HEK293 (cell line): ENCODE data around the gene RRP12.

ENCODE experiments used
- IKZF3 ChIP-seq: fragments of 450-650 bp; IDR thresholded peaks from 2 replicates; pipeline ENCODE4 v1.5.0; 2018; ENCODE audit warnings: missing biosample characterization, mild to moderate bottlenecking, missing genetic modification characterization, moderate library complexity
- KLF1 ChIP-seq: fragments of 450-650 bp; formaldehyde crosslinking; IDR thresholded peaks from 2 replicates; pipeline ENCODE4 v1.5.1; 2016; ENCODE audit warnings: missing biosample characterization, missing genetic modification characterization
- KLF9 ChIP-seq: fragments of 450-650 bp; formaldehyde crosslinking; IDR thresholded peaks from 2 replicates; pipeline ENCODE4 v1.5.1; 2016; ENCODE audit warnings: missing biosample characterization, missing genetic modification characterization, low read depth
- MEIS1 ChIP-seq: sonication (generic); formaldehyde crosslinking; IDR thresholded peaks from 2 replicates; pipeline ENCODE4 v1.8.1; 2022; ENCODE audit warnings: missing genetic modification reagents, mild to moderate bottlenecking, borderline replicate concordance
- MYNN ChIP-seq: fragments of 450-650 bp; formaldehyde crosslinking; IDR thresholded peaks from 2 replicates; pipeline ENCODE4 v1.5.1; 2016; ENCODE audit warnings: missing biosample characterization, missing genetic modification characterization, borderline replicate concordance
- OSR2 ChIP-seq: fragments of 450-650 bp; formaldehyde crosslinking; IDR thresholded peaks from 2 replicates; pipeline ENCODE4 v1.5.1; 2016; ENCODE audit warnings: missing biosample characterization, missing genetic modification characterization
- RBAK ChIP-seq: fragments of 450-650 bp; formaldehyde crosslinking; IDR thresholded peaks from 2 replicates; pipeline ENCODE4 v1.5.1; 2016; ENCODE audit warnings: missing biosample characterization, missing genetic modification characterization
- SCRT2 ChIP-seq: fragments of 450-650 bp; formaldehyde crosslinking; IDR thresholded peaks from 2 replicates; pipeline ENCODE4 v1.5.1; 2016; ENCODE audit warnings: missing biosample characterization, missing genetic modification characterization
- SETDB1 ChIP-seq: IDR thresholded peaks from one replicate; pipeline ENCODE4 v1.6.1; 2017; ENCODE audit warnings: mild to moderate bottlenecking, low read length, moderate library complexity, mixed read lengths; ENCODE audit not compliant: insufficient read length
- ZBTB7A ChIP-seq: fragments of 450-650 bp; formaldehyde crosslinking; IDR thresholded peaks from 2 replicates; pipeline ENCODE4 v1.5.1; 2016; ENCODE audit warnings: low read depth, missing biosample characterization, missing genetic modification characterization
- ZBTB8A ChIP-seq: fragments of 450-650 bp; formaldehyde crosslinking; IDR thresholded peaks from 2 replicates; pipeline ENCODE4 v1.5.1; 2016; ENCODE audit warnings: missing biosample characterization, missing genetic modification characterization
- ZNF416 ChIP-seq: fragments of 450-650 bp; formaldehyde crosslinking; IDR thresholded peaks from 2 replicates; pipeline ENCODE4 v1.5.1; 2016; ENCODE audit warnings: missing biosample characterization, missing genetic modification characterization
- ZNF426 ChIP-seq: fragments of 450-650 bp; formaldehyde crosslinking; IDR thresholded peaks from 2 replicates; pipeline ENCODE4 v1.5.1; 2017; ENCODE audit warnings: missing biosample characterization, missing genetic modification characterization, mild to moderate bottlenecking, inconsistent platforms, moderate library complexity
- ZNF514 ChIP-seq: fragments of 450-650 bp; formaldehyde crosslinking; IDR thresholded peaks from 2 replicates; pipeline ENCODE4 v1.5.1; 2016; ENCODE audit warnings: missing biosample characterization, missing genetic modification characterization
- ZNF555 ChIP-seq: fragments of 450-650 bp; formaldehyde crosslinking; conservative IDR thresholded peaks from 2 replicates; pipeline ENCODE4 v1.5.1; 2017; ENCODE audit warnings: missing biosample characterization, mild to moderate bottlenecking, missing genetic modification characterization, inconsistent platforms
- ZNF623 ChIP-seq: fragments of 450-650 bp; formaldehyde crosslinking; IDR thresholded peaks from 2 replicates; pipeline ENCODE4 v1.5.1; 2016; ENCODE audit warnings: missing biosample characterization, missing genetic modification characterization
- ZNF777 ChIP-seq: fragments of 450-650 bp; formaldehyde crosslinking; IDR thresholded peaks from 2 replicates; pipeline ENCODE4 v1.5.1; 2017; ENCODE audit warnings: missing biosample characterization, missing genetic modification characterization, borderline replicate concordance
- ZNF843 ChIP-seq: fragments of 450-650 bp; formaldehyde crosslinking; IDR thresholded peaks from 2 replicates; pipeline ENCODE4 v1.5.1; 2016; ENCODE audit warnings: missing biosample characterization, missing genetic modification characterization
- TF ChIP-seq, protein P1 (sequence below): fragments of 450-650 bp; formaldehyde crosslinking; IDR thresholded peaks from 2 replicates; pipeline ENCODE4 v1.5.1; 2016; ENCODE audit warnings: missing biosample characterization, missing genetic modification characterization
- TF ChIP-seq, protein P2 (sequence below): fragments of 450-650 bp; formaldehyde crosslinking; IDR thresholded peaks from 2 replicates; pipeline ENCODE4 v1.5.1; 2016; ENCODE audit warnings: missing biosample characterization, missing genetic modification characterization
- TF ChIP-seq, protein P3 (sequence below): fragments of 450-650 bp; formaldehyde crosslinking; conservative IDR thresholded peaks from 2 replicates; pipeline ENCODE4 v1.5.1; 2016; ENCODE audit warnings: low read depth, missing biosample characterization, missing genetic modification characterization
- TF ChIP-seq, protein P4 (sequence below): fragments of 450-650 bp; formaldehyde crosslinking; IDR thresholded peaks from 2 replicates; pipeline ENCODE4 v1.5.1; 2016; ENCODE audit warnings: missing biosample characterization, missing genetic modification characterization
- TF ChIP-seq, protein P5 (sequence below): IDR thresholded peaks from 2 replicates; pipeline ENCODE4 v1.6.1; 2011; ENCODE audit warnings: mild to moderate bottlenecking, low read depth, low read length, borderline replicate concordance
- TF ChIP-seq, protein P6 (sequence below): fragments of 450-650 bp; formaldehyde crosslinking; IDR thresholded peaks from 2 replicates; pipeline ENCODE4 v1.5.1; 2016; ENCODE audit warnings: missing biosample characterization, missing genetic modification characterization
- TF ChIP-seq, protein P7 (sequence below): sonication (generic); formaldehyde crosslinking; IDR thresholded peaks from 2 replicates; pipeline ENCODE4 v1.8.1; 2022; ENCODE audit warnings: mild to moderate bottlenecking, moderate library complexity, missing genetic modification reagents

RRP12 gene

DNA sequence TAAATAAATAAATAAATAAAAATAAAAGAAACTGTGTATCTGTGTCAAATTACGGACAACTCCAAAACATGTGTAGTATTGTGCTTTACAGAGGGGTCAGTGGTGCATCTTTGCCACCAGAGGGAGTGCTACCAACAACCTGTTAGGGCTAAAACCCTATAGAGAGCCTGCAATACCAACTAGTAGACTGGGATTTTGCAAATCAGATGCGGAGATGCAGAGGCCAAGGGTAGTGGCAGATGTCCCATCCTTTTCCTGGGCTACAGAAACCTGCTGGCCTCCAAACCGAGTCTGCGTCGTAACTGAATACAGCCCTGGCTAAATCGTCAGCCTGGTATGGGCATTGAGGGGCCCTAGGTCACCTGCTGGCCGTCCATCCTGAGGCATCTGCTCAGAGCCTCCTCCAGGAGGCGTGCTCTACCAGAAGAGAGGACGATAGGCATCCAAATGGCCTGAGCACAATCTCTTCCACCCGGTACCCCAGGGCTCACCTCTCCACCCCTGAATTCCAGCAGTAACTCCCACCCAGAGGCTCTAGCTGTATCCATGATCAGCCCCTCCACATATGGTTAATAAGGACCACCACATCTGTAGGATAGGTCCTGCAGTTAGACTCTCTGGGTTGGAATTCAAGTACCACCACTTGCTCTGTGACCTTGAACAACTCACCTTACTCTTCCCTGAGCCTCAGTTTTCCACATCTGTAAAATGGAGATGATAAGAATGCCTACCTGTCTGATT is 6.2 kb upstream of the RRP12 start (continued):
- TF ChIP-seq IKZF3 (tag by site-specific recombination): peak; percentile 41; the same call in 1 of the 2 replicates
- TF ChIP-seq ZNF623 (tag by site-specific recombination): no peak
- TF ChIP-seq KLF9: no peak
- TF ChIP-seq, protein P1, sequence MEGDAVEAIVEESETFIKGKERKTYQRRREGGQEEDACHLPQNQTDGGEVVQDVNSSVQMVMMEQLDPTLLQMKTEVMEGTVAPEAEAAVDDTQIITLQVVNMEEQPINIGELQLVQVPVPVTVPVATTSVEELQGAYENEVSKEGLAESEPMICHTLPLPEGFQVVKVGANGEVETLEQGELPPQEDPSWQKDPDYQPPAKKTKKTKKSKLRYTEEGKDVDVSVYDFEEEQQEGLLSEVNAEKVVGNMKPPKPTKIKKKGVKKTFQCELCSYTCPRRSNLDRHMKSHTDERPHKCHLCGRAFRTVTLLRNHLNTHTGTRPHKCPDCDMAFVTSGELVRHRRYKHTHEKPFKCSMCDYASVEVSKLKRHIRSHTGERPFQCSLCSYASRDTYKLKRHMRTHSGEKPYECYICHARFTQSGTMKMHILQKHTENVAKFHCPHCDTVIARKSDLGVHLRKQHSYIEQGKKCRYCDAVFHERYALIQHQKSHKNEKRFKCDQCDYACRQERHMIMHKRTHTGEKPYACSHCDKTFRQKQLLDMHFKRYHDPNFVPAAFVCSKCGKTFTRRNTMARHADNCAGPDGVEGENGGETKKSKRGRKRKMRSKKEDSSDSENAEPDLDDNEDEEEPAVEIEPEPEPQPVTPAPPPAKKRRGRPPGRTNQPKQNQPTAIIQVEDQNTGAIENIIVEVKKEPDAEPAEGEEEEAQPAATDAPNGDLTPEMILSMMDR (tag by site-specific recombination): peak; percentile 90
- no peak for TF ChIP-seq ZNF426 (tag by site-specific recombination)
- TF ChIP-seq, protein P2, sequence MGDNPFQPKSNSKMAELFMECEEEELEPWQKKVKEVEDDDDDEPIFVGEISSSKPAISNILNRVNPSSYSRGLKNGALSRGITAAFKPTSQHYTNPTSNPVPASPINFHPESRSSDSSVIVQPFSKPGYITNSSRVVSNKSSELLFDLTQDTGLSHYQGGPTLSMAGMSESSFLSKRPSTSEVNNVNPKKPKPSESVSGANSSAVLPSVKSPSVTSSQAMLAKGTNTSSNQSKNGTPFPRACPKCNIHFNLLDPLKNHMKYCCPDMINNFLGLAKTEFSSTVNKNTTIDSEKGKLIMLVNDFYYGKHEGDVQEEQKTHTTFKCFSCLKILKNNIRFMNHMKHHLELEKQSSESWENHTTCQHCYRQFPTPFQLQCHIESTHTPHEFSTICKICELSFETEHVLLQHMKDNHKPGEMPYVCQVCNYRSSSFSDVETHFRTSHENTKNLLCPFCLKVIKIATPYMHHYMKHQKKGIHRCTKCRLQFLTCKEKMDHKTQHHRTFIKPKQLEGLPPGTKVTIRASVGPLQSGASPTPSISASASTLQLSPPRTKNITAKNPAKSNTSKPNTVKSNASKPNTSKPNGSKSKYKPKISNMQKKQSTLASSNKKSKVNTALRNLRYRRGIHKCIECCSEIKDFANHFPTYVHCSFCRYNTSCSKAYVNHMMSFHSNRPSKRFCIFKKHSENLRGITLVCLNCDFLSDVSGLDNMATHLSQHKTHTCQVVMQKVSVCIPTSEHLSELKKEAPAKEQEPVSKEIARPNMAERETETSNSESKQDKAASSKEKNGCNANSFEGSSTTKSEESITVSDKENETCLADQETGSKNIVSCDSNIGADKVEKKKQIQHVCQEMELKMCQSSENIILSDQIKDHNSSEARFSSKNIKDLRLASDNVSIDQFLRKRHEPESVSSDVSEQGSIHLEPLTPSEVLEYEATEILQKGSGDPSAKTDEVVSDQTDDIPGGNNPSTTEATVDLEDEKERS: no peak
- TF ChIP-seq, protein P3, sequence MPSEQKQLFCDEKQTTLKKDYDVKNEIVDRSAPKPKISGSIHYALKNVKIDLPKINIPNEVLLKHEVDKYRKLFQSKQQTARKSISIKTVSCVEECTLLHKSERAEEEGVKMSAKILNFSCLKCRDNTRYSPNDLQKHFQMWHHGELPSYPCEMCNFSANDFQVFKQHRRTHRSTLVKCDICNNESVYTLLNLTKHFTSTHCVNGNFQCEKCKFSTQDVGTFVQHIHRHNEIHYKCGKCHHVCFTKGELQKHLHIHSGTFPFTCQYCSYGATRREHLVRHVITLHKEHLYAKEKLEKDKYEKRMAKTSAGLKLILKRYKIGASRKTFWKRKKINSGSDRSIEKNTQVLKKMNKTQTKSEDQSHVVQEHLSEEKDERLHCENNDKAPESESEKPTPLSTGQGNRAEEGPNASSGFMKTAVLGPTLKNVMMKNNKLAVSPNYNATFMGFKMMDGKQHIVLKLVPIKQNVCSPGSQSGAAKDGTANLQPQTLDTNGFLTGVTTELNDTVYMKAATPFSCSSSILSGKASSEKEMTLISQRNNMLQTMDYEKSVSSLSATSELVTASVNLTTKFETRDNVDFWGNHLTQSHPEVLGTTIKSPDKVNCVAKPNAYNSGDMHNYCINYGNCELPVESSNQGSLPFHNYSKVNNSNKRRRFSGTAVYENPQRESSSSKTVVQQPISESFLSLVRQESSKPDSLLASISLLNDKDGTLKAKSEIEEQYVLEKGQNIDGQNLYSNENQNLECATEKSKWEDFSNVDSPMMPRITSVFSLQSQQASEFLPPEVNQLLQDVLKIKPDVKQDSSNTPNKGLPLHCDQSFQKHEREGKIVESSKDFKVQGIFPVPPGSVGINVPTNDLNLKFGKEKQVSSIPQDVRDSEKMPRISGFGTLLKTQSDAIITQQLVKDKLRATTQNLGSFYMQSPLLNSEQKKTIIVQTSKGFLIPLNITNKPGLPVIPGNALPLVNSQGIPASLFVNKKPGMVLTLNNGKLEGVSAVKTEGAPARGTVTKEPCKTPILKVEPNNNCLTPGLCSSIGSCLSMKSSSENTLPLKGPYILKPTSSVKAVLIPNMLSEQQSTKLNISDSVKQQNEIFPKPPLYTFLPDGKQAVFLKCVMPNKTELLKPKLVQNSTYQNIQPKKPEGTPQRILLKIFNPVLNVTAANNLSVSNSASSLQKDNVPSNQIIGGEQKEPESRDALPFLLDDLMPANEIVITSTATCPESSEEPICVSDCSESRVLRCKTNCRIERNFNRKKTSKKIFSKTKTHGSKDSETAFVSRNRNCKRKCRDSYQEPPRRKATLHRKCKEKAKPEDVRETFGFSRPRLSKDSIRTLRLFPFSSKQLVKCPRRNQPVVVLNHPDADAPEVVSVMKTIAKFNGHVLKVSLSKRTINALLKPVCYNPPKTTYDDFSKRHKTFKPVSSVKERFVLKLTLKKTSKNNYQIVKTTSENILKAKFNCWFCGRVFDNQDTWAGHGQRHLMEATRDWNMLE (tag by site-specific recombination): no peak
- no peak for TF ChIP-seq ZNF514 (tag by site-specific recombination)
- TF ChIP-seq, protein P4, sequence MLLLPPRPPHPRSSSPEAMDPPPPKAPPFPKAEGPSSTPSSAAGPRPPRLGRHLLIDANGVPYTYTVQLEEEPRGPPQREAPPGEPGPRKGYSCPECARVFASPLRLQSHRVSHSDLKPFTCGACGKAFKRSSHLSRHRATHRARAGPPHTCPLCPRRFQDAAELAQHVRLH (tag by site-specific recombination): no peak
- TF ChIP-seq ZBTB8A: peak; percentile 74
- TF ChIP-seq, protein P5, sequence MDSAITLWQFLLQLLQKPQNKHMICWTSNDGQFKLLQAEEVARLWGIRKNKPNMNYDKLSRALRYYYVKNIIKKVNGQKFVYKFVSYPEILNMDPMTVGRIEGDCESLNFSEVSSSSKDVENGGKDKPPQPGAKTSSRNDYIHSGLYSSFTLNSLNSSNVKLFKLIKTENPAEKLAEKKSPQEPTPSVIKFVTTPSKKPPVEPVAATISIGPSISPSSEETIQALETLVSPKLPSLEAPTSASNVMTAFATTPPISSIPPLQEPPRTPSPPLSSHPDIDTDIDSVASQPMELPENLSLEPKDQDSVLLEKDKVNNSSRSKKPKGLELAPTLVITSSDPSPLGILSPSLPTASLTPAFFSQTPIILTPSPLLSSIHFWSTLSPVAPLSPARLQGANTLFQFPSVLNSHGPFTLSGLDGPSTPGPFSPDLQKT: no peak
- TF ChIP-seq OSR2 (tag by site-specific recombination): no peak
- TF ChIP-seq, protein P6, sequence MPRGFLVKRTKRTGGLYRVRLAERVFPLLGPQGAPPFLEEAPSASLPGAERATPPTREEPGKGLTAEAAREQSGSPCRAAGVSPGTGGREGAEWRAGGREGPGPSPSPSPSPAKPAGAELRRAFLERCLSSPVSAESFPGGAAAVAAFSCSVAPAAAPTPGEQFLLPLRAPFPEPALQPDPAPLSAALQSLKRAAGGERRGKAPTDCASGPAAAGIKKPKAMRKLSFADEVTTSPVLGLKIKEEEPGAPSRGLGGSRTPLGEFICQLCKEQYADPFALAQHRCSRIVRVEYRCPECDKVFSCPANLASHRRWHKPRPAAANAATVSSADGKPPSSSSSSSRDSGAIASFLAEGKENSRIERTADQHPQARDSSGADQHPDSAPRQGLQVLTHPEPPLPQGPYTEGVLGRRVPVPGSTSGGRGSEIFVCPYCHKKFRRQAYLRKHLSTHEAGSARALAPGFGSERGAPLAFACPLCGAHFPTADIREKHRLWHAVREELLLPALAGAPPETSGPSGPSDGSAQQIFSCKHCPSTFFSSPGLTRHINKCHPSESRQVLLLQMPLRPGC (tag by site-specific recombination): no peak
- no peak for TF ChIP-seq ZNF777 (tag by site-specific recombination)
- TF ChIP-seq ZNF843 (tag by site-specific recombination): no peak
- no peak for TF ChIP-seq MEIS1 (CRISPR knock-in tag)
- TF ChIP-seq SCRT2 (tag by site-specific recombination): peak; percentile 99
- no peak for TF ChIP-seq KLF1 (tag by site-specific recombination)
- no peak for TF ChIP-seq RBAK (tag by site-specific recombination)
- no peak for TF ChIP-seq SETDB1
- no peak for TF ChIP-seq MYNN (tag by site-specific recombination)
- TF ChIP-seq ZNF416 (tag by site-specific recombination): no peak
- no peak for TF ChIP-seq ZNF555
- TF ChIP-seq, protein P7, sequence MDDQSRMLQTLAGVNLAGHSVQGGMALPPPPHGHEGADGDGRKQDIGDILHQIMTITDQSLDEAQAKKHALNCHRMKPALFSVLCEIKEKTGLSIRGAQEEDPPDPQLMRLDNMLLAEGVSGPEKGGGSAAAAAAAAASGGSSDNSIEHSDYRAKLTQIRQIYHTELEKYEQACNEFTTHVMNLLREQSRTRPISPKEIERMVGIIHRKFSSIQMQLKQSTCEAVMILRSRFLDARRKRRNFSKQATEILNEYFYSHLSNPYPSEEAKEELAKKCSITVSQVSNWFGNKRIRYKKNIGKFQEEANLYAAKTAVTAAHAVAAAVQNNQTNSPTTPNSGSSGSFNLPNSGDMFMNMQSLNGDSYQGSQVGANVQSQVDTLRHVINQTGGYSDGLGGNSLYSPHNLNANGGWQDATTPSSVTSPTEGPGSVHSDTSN (CRISPR knock-in tag): no peak
- TF ChIP-seq ZBTB7A (tag by site-specific recombination): no peak
